ENCODE results near the gene HNRNPH1.

- TF ChIP-seq EZH2 (IDR thresholded peaks at IDR 0.05; ENCODE audit: borderline replicate concordance, low read length) (no peak), CTCF (IDR thresholded peaks at IDR 0.05; ENCODE audit: low read length) (no peak)
Measured at GRCh38 chr5:179568721-179569120, 54.8 kb downstream of the HNRNPH1 start.

Measured in OCI-LY1 (cell line).